VCaP (cell line): Measurements from ENCODE around the gene LAMTOR3.

Experiments
- H3K27ac ChIP-seq: fragments of 450-650 bp; 2 replicates; pipeline ENCODE4 v1.5.1; 2017
- TF ChIP-seq, protein P1 (sequence below): fragments of 450-650 bp; conservative IDR thresholded peaks from 2 replicates; pipeline ENCODE4 v1.5.1; 2017; ENCODE audit warnings: mild to moderate bottlenecking, moderate library complexity

The LAMTOR3 gene

DNA sequence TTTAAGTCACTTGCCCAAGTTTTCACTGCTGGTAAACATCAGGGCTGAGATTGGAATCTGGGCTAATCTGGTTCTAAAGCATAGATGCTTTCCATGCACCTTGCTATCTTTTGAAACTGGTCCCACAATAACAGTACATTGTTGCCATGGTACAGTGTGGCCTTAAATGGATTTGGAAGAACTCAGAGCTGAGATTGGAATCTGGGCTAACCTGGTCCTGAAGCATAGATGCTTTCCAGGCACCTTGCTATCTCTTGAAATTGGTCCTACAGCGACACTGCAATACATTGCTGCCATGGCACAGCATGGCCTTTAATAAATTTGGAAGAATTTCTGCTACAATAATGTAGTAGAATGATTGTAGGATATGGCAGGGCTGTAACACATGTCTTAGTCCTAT, 49.0 kb downstream of the LAMTOR3 start:
- no peak overlapping the region for H3K27ac ChIP-seq
- TF ChIP-seq, protein P1, sequence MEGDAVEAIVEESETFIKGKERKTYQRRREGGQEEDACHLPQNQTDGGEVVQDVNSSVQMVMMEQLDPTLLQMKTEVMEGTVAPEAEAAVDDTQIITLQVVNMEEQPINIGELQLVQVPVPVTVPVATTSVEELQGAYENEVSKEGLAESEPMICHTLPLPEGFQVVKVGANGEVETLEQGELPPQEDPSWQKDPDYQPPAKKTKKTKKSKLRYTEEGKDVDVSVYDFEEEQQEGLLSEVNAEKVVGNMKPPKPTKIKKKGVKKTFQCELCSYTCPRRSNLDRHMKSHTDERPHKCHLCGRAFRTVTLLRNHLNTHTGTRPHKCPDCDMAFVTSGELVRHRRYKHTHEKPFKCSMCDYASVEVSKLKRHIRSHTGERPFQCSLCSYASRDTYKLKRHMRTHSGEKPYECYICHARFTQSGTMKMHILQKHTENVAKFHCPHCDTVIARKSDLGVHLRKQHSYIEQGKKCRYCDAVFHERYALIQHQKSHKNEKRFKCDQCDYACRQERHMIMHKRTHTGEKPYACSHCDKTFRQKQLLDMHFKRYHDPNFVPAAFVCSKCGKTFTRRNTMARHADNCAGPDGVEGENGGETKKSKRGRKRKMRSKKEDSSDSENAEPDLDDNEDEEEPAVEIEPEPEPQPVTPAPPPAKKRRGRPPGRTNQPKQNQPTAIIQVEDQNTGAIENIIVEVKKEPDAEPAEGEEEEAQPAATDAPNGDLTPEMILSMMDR, result no peak

DNA sequence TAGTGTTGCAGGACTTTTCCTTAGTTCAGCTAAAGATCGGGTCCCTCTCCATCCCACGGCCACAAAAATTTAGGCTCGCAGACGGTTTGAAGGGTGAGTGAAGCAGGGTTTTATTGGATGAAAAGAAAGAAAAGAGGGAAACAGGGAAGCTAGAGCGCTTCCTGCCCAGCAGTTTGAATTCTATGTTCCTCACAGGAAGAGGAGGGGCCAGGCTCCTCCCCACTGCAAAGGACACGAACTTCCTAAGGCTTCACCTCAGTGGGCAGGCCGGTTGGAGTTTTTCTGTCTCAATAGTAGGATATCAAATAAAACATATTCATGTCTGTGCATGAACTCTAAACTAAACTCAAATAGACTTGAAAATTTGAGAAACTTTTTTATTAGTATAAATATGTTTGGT, 50.2 kb downstream of the LAMTOR3 start:
- H3K27ac ChIP-seq, result no peak overlapping the region
- TF ChIP-seq, protein P1, result no peak

DNA sequence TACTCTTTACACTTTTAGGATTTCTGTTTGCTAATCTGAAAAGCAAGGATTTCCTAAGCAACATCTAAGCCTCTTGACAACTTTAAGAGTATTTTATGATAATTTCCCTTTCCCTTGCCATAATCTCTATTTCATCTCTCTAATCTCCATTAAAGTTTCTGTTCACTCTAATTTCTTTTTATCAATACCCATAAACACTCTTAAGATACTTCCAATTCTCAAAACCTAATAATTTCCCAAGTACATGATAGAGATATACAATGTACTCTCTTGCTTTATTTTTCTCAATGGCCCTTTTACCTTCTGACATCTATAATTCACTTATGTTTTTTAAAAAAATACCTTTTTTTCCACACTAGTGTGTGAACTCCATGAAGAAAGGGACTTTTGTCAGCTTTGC, 50.8 kb downstream of the LAMTOR3 start:
- no peak overlapping the region for H3K27ac ChIP-seq
- TF ChIP-seq, protein P1, result no peak

DNA sequence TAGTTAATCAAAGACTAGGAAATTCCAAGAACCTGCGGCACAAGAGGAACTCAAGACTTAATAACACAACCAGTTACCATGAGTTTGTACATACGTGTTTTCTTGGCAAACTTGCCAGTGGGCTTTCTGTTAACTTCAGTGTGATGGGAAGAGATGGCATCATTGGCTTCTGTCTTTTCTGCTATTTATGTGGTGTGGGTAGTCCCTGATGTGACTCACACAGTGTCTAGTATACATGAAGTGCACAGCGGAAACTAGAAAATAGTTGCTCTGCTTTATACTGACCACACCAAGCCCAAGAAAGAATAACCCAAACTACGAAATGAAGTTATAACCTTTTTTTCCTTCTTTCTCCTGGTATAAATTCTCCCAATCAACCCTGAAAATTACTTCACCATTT, 53.1 kb downstream of the LAMTOR3 start:
- H3K27ac ChIP-seq, result no peak overlapping the region
- TF ChIP-seq, protein P1, result no peak

DNA sequence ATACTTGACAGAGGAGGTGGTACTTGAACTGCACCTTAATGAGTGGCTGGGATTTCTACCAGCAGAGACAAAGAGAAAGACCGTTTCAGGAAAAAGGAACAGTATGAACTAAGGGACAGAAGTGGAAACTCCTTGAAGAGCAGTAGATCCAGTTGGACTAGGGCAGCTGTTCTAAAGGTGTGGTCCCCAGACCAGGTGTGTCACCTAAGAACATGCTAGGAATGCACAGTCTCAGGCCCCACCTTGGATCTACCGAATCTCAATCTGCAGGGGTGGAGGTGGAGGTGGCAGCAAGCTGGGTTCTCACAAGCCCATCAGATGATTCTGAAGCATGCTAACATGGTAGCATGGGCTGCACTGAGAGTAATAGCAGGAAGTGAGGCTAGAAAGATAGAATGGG, 55.3 kb downstream of the LAMTOR3 start:
- TF ChIP-seq, protein P1, result no peak
- H3K27ac ChIP-seq, result no peak overlapping the region

DNA sequence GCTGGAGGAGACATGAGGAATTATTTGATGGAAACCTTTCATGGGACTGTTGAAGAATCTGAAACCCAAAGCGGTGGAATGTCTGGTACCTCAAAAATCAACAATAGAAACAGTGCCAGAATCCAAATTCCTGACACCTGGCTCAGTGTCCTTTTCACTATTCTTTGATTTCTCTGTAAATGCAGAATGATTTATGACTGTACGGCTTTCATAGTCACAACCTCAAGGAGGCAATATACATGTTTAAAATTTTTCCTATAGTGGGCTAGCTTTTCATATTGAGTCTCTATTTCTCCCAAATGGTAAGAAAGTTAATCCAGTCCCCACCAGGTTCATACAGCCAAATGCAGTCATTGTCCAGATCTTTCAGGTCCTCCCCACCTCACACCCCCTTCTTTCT, 58.3 kb downstream of the LAMTOR3 start:
- H3K27ac ChIP-seq, result no peak overlapping the region

DNA sequence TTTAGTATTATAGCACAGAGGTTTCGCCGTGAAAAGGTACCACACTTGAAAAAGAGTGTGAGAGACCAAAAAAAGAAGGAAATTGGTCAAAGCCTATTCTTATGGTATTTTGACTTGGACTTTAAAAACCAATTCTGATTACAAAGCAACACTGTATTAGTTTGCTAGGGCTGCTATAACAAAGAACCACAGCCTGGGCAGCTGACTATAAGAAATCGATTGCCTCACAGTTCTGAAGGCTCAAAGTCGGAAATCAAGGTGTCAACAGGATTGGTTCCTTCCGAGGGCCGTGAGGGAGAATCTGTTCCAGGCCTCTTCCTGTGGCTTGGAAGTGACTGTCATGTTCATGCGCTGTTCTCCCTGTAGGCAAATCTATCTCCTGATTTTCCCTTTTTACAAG, 59.7 kb downstream of the LAMTOR3 start:
- no peak overlapping the region for H3K27ac ChIP-seq
- TF ChIP-seq, protein P1, result no peak

More for the DNA sequence above, 58.3 kb downstream of the LAMTOR3 start:
- TF ChIP-seq, protein P1, result no peak

DNA sequence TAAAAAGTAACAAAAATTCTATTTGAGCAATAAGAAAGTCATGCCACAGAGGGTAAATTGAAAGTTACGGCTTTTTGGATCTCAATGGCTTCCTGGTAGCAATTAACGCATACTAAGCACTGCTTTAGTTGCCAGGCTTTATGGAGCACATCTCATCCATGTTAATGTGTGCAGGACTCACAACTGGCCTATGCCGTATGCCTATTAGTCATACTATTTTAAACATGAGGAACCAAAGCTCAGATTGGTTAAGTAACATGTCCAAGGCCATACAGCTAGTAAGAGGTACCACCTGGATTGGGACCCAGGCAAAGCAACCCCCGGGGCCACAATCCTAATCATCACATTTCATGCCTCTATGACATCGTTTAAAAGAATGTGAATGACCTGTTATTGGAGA, 60.5 kb downstream of the LAMTOR3 start:
- no peak overlapping the region for H3K27ac ChIP-seq
- TF ChIP-seq, protein P1, result no peak
